HL-60 (cell line): Measurements from ENCODE around the gene PRCC.

ENCODE experiments used
- DNase-seq, 2 experiments: peaks; one replicate each; pipeline ENCODE4 v3.0.0-alpha.2; 2010 to 2020; ENCODE audit warnings: low read depth in 1 of 2, low spot score in 1 of 2
- H3K27ac ChIP-seq: fragments of 250-450 bp; sonication (Bioruptor Pico); replicated peaks from 2 replicates; pipeline ENCODE4 v1.5.1; 2020; ENCODE audit warnings: mild to moderate bottlenecking, moderate library complexity
- H3K27me3 ChIP-seq: fragments of 250-450 bp; sonication (Bioruptor Pico); 2 replicates; pipeline ENCODE4 v1.5.1; 2021; ENCODE audit warnings: mild to moderate bottlenecking, moderate library complexity; ENCODE audit not compliant: insufficient read depth, poor library complexity, severe bottlenecking
- H3K4me3 ChIP-seq: replicated peaks from 2 replicates; pipeline ENCODE4 v1.5.1; 2011; ENCODE audit warnings: mild to moderate bottlenecking, control low read depth, low read length; ENCODE audit not compliant: insufficient read depth
- GABPA ChIP-seq: IDR thresholded peaks from 2 replicates; pipeline ENCODE4 v1.6.1; 2012; ENCODE audit warnings: low read depth
- POLR2AphosphoS5 ChIP-seq: IDR thresholded peaks from 2 replicates; pipeline ENCODE4 v1.6.1; 2012; ENCODE audit warnings: low read depth
- REST ChIP-seq: IDR thresholded peaks from 2 replicates; pipeline ENCODE4 v1.6.1; 2012; ENCODE audit warnings: low read depth; ENCODE audit not compliant: insufficient replicate concordance
- SPI1 ChIP-seq: IDR thresholded peaks from 2 replicates; pipeline ENCODE4 v1.6.1; 2012; ENCODE audit warnings: low read depth, mild to moderate bottlenecking, borderline replicate concordance
- TF ChIP-seq, protein P1 (sequence below): IDR thresholded peaks from one replicate; pipeline ENCODE4 v1.5.1; 2011; ENCODE audit warnings: low read length, control low read depth, inconsistent platforms; ENCODE audit not compliant: insufficient read depth

Gene PRCC

DNA sequence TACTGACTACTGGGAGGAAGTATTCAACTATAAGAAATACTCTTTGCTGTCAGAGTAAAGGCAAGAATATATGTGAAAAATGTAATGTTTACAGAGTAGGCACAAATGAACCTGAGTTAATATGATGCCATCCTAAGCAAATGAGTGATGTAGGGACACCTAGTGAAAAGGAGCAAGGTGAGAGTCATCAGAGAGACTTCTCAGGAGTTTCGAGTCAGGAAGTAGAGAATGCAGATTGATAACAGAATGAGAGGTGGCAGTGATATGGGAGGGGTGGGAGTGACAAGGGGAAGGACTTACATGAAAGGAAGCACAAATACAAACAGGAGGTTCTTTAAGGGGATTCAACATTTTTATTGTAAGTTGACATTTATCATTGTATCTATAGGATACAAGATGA, 10.2 kb downstream of the PRCC start:
- H3K27me3 ChIP-seq, result no peaks in the 10 kb centered on the region
- no peak overlapping the region for H3K4me3 ChIP-seq
- TF ChIP-seq POLR2AphosphoS5 (no peak), REST (no peak), SPI1 (no peak), GABPA (no peak)
- TF ChIP-seq, protein P1, sequence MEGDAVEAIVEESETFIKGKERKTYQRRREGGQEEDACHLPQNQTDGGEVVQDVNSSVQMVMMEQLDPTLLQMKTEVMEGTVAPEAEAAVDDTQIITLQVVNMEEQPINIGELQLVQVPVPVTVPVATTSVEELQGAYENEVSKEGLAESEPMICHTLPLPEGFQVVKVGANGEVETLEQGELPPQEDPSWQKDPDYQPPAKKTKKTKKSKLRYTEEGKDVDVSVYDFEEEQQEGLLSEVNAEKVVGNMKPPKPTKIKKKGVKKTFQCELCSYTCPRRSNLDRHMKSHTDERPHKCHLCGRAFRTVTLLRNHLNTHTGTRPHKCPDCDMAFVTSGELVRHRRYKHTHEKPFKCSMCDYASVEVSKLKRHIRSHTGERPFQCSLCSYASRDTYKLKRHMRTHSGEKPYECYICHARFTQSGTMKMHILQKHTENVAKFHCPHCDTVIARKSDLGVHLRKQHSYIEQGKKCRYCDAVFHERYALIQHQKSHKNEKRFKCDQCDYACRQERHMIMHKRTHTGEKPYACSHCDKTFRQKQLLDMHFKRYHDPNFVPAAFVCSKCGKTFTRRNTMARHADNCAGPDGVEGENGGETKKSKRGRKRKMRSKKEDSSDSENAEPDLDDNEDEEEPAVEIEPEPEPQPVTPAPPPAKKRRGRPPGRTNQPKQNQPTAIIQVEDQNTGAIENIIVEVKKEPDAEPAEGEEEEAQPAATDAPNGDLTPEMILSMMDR, result no peak
- DNase-seq, result no peak
- no peak overlapping the region for H3K27ac ChIP-seq

DNA sequence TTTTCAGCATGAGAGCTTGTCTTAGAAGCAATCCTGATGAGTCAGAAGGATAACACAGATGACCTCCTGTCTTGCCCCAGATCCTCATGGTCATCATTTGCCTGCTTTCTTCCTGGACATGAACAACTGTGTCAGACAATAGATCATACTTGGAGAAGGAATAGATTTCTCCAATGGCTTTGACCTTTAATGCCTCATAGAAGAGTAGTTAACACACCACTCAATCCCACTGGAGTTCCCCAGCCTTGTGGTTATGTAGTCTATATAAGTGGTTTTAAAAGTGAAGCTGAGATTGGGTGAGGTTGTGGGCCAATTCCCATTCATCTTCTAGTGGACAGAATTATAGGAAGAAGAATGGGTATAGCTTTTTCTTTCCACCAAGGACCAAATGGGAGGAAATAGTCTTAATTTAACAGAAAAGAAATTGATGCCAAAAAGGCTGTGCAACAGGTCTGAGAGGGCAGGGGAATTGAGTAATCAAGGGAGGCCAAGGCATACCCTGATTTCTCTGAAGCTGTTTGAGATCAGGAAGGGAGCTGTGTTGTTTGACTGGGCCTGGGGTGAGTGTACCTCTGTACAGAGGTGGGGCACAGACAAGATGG, 14.4 kb downstream of the PRCC start:
- no peaks in the 10 kb centered on the region for H3K27me3 ChIP-seq
- no peak overlapping the region for H3K27ac ChIP-seq
- TF ChIP-seq REST, result no peak
- TF ChIP-seq GABPA, result no peak
- no peak for TF ChIP-seq POLR2AphosphoS5
- TF ChIP-seq SPI1, result no peak
- TF ChIP-seq, protein P1, result no peak
- no peak for DNase-seq
- H3K4me3 ChIP-seq, result no peak overlapping the region

- H3K4me3 ChIP-seq, result no peak overlapping the region
- no peaks in the 10 kb centered on the region for H3K27me3 ChIP-seq
- TF ChIP-seq REST (no peak), POLR2AphosphoS5 (no peak), SPI1 (no peak), GABPA (no peak)
- TF ChIP-seq, protein P1, result no peak
- no peak for DNase-seq
- H3K27ac ChIP-seq, result no peak overlapping the region
These were observed 18.1 kb downstream of the PRCC start for GRCh38 chr1:156785458-156785857.
